GM21825 (cell line): ENCODE data around the gene CCDC71.

Source experiments
- ATAC-seq: cut with Tn5 transposase; IDR thresholded peaks from one replicate; pipeline ENCODE4 v1.9.1; 2021; ENCODE audit warnings: mild to moderate bottlenecking, moderate library complexity; ENCODE audit not compliant: unreplicated experiment

CCDC71 gene

GRCh38 chr3:49170744-49171118, 4.6 kb upstream of the CCDC71 start:
- no peak for ATAC-seq

GRCh38 chr3:49166752-49167556, 823 bp upstream of the CCDC71 start:
- ATAC-seq = no peak

- no peak for ATAC-seq
Measured at GRCh38 chr3:49164983-49165720, 979 bp downstream of the CCDC71 start.

GRCh38 chr3:49163609-49164008, 2.5 kb downstream of the CCDC71 start:
- no peak for ATAC-seq

DNA sequence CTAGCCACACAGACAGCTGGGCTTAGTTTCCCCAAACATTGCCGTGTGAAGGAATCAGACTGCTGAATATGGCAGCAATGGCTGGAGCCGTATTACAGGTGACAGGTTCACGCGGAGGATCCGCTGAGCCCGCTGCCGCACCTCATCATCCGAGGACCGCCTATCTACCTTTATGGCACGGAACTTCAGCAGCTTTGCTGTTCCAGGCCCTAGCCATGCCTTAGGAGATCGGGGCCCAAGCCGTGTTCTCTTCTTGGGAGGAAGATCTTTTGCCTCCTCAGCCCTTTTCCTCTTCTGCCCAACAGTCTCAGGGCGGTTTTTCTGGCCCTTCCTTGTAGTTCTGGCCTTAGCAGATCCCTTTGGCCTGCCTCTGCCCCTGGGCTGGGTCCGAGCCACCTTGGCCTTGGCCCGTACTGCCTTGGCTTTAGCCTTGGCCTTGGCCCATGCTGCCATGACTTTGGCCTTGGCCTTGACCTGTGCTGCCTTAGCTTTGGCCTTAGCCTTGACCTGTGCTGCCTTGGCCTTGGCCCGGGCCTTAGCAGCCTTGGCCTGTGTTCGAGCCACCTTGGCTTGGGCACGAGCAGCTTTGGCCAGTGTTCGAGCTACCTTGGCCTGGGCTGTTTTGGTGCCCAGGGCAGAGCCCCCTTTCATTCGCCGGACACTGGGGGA, 3.2 kb downstream of the CCDC71 start:
- ATAC-seq = no peak

DNA sequence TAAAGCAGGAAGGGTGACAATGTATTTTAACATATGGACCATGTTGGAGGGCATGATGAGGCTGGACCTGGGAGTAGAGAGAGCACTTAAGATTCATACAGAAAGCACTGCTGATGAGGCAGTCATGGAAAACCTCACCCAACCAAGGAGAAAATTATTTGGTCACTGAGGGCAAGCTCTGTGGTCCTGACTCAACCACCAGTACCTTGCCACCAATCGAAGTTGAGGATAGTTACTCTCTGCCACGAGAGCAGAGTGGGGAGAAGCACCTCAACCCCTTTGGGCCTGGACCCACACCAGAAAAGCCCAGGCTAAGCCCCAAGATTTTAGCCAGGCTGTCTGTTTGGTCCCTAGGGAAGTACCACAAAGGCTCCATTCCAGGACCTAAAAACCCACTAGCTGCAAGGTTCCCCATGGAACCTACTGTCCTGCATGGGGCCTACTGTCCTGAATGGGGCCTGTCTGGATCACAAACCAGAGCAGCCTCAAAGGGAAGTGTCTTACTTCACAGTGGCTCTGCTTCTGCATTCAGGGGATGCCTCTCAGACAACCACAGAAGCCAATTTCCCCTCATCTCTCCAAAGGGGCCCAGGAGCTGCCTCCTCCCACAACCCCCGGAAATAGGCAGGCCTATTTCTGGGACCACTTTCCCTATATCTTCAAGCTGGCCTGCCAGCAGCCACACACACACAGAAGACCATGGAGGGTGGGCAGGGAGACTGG, 4.2 kb downstream of the CCDC71 start:
- ATAC-seq = no peak

DNA sequence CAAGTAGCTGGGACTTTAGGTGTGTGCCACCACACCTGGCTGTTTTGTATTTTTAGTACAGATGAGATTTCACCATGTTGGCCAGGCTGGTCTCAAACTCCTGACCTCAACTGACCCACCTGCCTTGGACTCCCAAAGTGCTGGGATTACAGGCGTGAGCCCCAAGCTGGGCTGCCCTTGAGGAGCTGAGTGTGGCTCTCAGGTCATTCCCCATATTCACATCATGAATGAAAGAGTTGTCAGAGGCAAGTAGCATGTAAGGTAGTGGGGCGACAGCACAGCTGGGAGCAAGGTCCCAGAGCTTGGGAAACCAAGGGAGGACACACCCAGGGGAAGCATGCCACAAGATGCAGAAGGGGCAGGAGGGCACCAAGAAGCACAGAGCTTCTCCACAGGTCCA, 4.9 kb downstream of the CCDC71 start:
- ATAC-seq = no peak

- ATAC-seq = no peak
Measured at GRCh38 chr3:49158792-49159191, 7.3 kb downstream of the CCDC71 start.

GRCh38 chr3:49158103-49158709, 7.9 kb downstream of the CCDC71 start:
- no peak for ATAC-seq

GRCh38 chr3:49157289-49157688, 8.8 kb downstream of the CCDC71 start:
- no peak for ATAC-seq

- ATAC-seq = no peak
Measured at GRCh38 chr3:49153349-49153912, 12.7 kb downstream of the CCDC71 start.

GRCh38 chr3:49151610-49152009, 14.5 kb downstream of the CCDC71 start:
- ATAC-seq = no peak

- no peak for ATAC-seq
Measured at GRCh38 chr3:49148159-49148558, 18.0 kb downstream of the CCDC71 start.

GRCh38 chr3:49140080-49140479, 26.1 kb downstream of the CCDC71 start:
- ATAC-seq = no peak

GRCh38 chr3:49135499-49135898, 30.6 kb downstream of the CCDC71 start:
- ATAC-seq = no peak

DNA sequence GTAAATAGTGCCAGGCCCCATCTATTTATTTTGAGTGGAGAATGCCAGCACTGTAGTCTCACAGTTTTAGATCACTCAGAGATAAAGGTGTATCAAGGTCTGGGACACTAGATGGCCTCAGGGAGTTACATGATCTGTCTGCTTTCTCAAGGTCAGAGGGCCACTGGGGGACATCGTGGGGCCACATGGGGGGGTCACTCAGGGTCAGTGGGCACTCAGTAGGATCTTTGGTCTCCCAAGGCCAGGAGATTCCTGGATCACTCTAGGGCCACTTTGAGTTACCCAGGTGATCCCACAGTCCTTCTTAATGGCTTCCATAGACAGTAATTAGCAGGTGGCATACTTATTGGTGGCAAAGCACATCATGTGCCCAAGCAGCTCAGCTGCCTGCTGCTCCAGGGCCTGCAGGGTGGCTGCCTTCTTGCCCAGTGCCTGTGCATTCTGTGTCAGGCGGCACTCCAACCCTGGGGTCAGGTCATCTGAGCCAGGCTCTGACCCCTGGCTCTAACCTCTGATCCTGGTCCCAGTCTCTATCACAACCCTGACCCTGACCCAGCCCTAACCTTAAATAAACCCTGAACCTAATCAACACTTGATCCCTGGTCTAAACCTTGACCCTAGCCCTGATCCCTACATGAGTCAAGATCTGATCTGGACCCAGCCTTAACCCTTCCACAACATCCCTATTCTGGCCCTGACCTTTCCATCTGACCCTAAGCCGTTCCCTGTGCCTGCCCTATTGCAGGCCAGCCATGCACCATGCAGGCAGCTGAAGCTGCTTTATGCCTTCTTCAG, 31.5 kb downstream of the CCDC71 start:
- no peak for ATAC-seq

DNA sequence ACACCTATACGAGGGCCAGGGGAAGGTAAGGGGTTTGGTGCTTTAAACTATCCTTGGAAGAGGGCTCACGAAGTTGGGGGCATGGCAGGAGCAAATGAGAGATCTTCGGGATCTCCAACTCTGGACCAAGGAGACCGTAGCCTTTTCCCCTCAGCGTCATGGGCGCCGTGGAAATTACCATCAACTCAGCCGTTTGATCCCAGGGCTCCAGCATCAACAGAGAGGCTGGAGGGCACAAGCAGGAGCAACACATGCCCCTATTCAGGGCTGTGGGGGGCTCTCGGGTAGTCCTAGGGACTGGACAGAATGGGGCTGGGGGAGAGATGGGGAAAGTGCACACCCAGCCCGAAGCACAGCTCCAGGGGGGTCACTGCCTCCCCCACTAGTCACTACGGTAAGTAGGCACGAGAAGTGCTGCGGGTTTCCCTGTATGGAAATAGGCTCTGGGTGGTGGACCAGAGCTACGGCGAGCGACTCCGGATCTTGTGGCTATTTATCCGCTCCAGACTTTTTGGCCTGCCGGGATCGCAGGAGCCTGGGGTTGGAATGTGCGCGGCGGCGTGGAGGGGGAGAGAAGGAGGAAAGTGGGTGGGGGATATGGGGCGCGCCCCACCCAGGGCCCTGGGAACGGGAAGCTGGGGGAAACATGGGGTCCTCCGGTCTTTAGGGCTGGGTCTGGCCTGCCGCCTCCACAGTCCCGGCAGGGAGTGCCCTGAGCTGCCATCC, 32.7 kb downstream of the CCDC71 start:
- ATAC-seq = no peak

GRCh38 chr3:49132437-49133225, 33.5 kb downstream of the CCDC71 start, which contains the start of gene LAMB2:
Gene LAMB2, minus strand, starts transcription at chr3:49133050. Its CDS starts 183 bp downstream, at chr3:49132867.
- no peak for ATAC-seq
